ENCODE data around the gene PACRG.

Gene PACRG

GRCh38 chr6:163185744-163186143, 458.0 kb downstream of the PACRG start:
- no peak for DNase-seq

GRCh38 chr6:163186527-163186926, 458.8 kb downstream of the PACRG start:
- DNase-seq, result no peak

GRCh38 chr6:163187201-163187600, 459.4 kb downstream of the PACRG start:
- DNase-seq, result no peak

- no peak for DNase-seq
Observed at GRCh38 chr6:163187606-163188005, 459.8 kb downstream of the PACRG start.

GRCh38 chr6:163188746-163189145, 461.0 kb downstream of the PACRG start:
- no peak for DNase-seq

GRCh38 chr6:163189609-163190008, 461.8 kb downstream of the PACRG start:
- DNase-seq, result no peak

- no peak for DNase-seq
Observed at GRCh38 chr6:163190786-163191185, 463.0 kb downstream of the PACRG start.

GRCh38 chr6:163191704-163192537, 464.1 kb downstream of the PACRG start:
- DNase-seq, result no peak

GRCh38 chr6:163192591-163192990, 464.8 kb downstream of the PACRG start:
- DNase-seq, result no peak

- DNase-seq, result no peak
Observed at GRCh38 chr6:163193326-163193725, 465.6 kb downstream of the PACRG start.

GRCh38 chr6:163195721-163196691, 468.2 kb downstream of the PACRG start:
- no peak for DNase-seq

- DNase-seq, result no peak
Observed at GRCh38 chr6:163197839-163198238, 470.1 kb downstream of the PACRG start.

- DNase-seq, result no peak
Observed at GRCh38 chr6:163198396-163198795, 470.6 kb downstream of the PACRG start.

- no peak for DNase-seq
Observed at GRCh38 chr6:163199371-163199770, 471.6 kb downstream of the PACRG start.

GRCh38 chr6:163200289-163200688, 472.5 kb downstream of the PACRG start:
- no peak for DNase-seq

GRCh38 chr6:163200694-163201093, 472.9 kb downstream of the PACRG start:
- DNase-seq, result no peak

- DNase-seq, result no peak
Observed at GRCh38 chr6:163201855-163202254, 474.1 kb downstream of the PACRG start.

- no peak for DNase-seq
Observed at GRCh38 chr6:163206196-163206595, 478.4 kb downstream of the PACRG start.

GRCh38 chr6:163207431-163208383, 479.9 kb downstream of the PACRG start:
- DNase-seq, result no peak

- DNase-seq, result no peak
Observed at GRCh38 chr6:163209005-163209404, 481.2 kb downstream of the PACRG start.

GRCh38 chr6:163212123-163212522, 484.3 kb downstream of the PACRG start:
- no peak for DNase-seq

- no peak for DNase-seq
Observed at GRCh38 chr6:163214259-163214658, 486.5 kb downstream of the PACRG start.

Data from right forelimb (tissue), 1 donor.